WERI-Rb-1 (cell line): ENCODE results near the gene SNCG.
A peak's percentile ranks its signal among the peaks of the same experiment; 100 is the strongest.

ENCODE experiments used
- DNase-seq: peaks from one replicate; pipeline ENCODE4 v3.0.0-alpha.2; 2020
- H3K27ac ChIP-seq: fragments of 250-450 bp; sonication (Bioruptor Pico); 2 replicates; pipeline ENCODE4 v1.5.1; 2020; ENCODE audit warnings: mild to moderate bottlenecking, moderate library complexity
- H3K27me3 ChIP-seq: fragments of 250-450 bp; sonication (Bioruptor Pico); 2 replicates; pipeline ENCODE4 v1.5.1; 2021; ENCODE audit warnings: mild to moderate bottlenecking, low read depth, moderate library complexity; ENCODE audit not compliant: insufficient read depth, severe bottlenecking
- H3K36me3 ChIP-seq: fragments of 250-450 bp; sonication (Bioruptor Pico); 2 replicates; pipeline ENCODE4 v1.5.1; 2020; ENCODE audit warnings: mild to moderate bottlenecking, moderate library complexity
- H3K4me3 ChIP-seq: 2 replicates; pipeline ENCODE4 v1.5.1; 2011; ENCODE audit warnings: low read depth, mild to moderate bottlenecking, control low read depth, low read length
- H3K9me3 ChIP-seq: fragments of 250-450 bp; sonication (Bioruptor Pico); 2 replicates; pipeline ENCODE4 v1.5.1; 2021; ENCODE audit warnings: mild to moderate bottlenecking, moderate library complexity; ENCODE audit not compliant: severe bottlenecking
- CTCF ChIP-seq: IDR thresholded peaks from 2 replicates; pipeline ENCODE4 v1.5.1; 2011; ENCODE audit warnings: low read depth, mild to moderate bottlenecking, control low read depth, inconsistent platforms, low read length

SNCG gene

GRCh38 chr10:86958116-86958900, at the start of gene SNCG:
TSS of gene SNCG (plus strand) at chr10:86958599. CDS start at chr10:86958698, 99 bp downstream.
- Histone ChIP-seq H3K9me3 (peaks cover 2% of the 10 kb centered on the region), H3K27ac (peak within 1 kb of the TSS; percentile 57)
- peak; percentile 66 for DNase-seq

GRCh38 chr10:86914734-86915133, 43.7 kb upstream of the SNCG start:
- H3K27ac ChIP-seq: no peak overlapping the region
- no peak overlapping the region for H3K4me3 ChIP-seq
- no peak for DNase-seq
- peaks cover 67% of the 10 kb centered on the region for H3K36me3 ChIP-seq
- H3K27me3 ChIP-seq: no peaks in the 10 kb centered on the region
- TF ChIP-seq CTCF: no peak
- no peaks in the 10 kb centered on the region for H3K9me3 ChIP-seq

More at GRCh38 chr10:86958116-86958900, at the start of gene SNCG:
- TF ChIP-seq CTCF: no peak
- Histone ChIP-seq H3K36me3 (no peaks in the 10 kb centered on the region), H3K4me3 (no peak within 1 kb of the TSS), H3K27me3 (no peaks in the 10 kb centered on the region)

GRCh38 chr10:86918022-86918471, 40.4 kb upstream of the SNCG start:
- H3K27me3 ChIP-seq: no peaks in the 10 kb centered on the region
- H3K9me3 ChIP-seq: no peaks in the 10 kb centered on the region
- H3K4me3 ChIP-seq: no peak overlapping the region
- peaks cover 88% of the 10 kb centered on the region for H3K36me3 ChIP-seq
- DNase-seq: no peak
- no peak overlapping the region for H3K27ac ChIP-seq
- no peak for TF ChIP-seq CTCF

GRCh38 chr10:86922553-86922961, 35.8 kb upstream of the SNCG start:
- Histone ChIP-seq H3K9me3 (no peaks in the 10 kb centered on the region), H3K27ac (no peak overlapping the region), H3K4me3 (no peak overlapping the region), H3K27me3 (no peaks in the 10 kb centered on the region), H3K36me3 (peaks cover 53% of the 10 kb centered on the region)
- TF ChIP-seq CTCF: no peak
- DNase-seq: no peak

- DNase-seq: no peak
- no peak for TF ChIP-seq CTCF
- no peak overlapping the region for H3K27ac ChIP-seq
- H3K36me3 ChIP-seq: peaks cover 27% of the 10 kb centered on the region
- no peaks in the 10 kb centered on the region for H3K27me3 ChIP-seq
- no peak overlapping the region for H3K4me3 ChIP-seq
- no peaks in the 10 kb centered on the region for H3K9me3 ChIP-seq
These were observed 28.7 kb upstream of the SNCG start for GRCh38 chr10:86929468-86930380.
